Tibial nerve (tissue), 3 donors: ENCODE data around the gene FGF16.

Experiments
- POLR2A ChIP-seq, 2 donors: fragments of 450-650 bp; IDR thresholded peaks; one replicate each; pipeline ENCODE4 v1.6.1; 2017; ENCODE audit warnings: antibody characterized with exemption in 2 of 2, mild to moderate bottlenecking in 2 of 2, moderate library complexity in 2 of 2
- TF ChIP-seq, protein P1 (sequence below), 5 experiments: fragments of 200-600 bp in 3 of 5; fragments of 450-650 bp in 2 of 5; sonication (generic) in 3 of 5; IDR thresholded peaks; one replicate each; pipeline ENCODE4 v1.5.1; 2016 to 2019; ENCODE audit warnings: antibody characterized with exemption in 5 of 5, mild to moderate bottlenecking in 3 of 5, moderate library complexity in 2 of 5

DNA sequence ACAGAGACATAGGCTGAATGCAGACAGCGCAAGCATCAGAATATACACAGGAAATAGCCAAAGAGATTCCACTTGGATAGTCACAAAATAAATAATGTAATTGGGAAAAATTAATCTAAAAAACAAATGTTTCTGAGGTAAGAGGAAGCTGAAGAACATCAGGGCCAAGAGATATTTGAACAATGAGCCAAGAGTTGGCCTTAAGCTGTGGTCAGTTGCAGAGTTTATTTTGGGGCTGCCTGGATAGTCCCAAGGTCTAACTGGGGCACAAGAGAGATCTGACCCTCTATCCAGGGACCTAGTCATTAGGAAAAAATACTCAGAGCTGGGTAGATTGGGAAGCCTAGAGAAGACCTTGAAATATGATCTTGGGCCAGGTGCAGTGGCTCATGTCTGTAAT lies 31.3 kb upstream of the FGF16 start:
- TF ChIP-seq, protein P1, sequence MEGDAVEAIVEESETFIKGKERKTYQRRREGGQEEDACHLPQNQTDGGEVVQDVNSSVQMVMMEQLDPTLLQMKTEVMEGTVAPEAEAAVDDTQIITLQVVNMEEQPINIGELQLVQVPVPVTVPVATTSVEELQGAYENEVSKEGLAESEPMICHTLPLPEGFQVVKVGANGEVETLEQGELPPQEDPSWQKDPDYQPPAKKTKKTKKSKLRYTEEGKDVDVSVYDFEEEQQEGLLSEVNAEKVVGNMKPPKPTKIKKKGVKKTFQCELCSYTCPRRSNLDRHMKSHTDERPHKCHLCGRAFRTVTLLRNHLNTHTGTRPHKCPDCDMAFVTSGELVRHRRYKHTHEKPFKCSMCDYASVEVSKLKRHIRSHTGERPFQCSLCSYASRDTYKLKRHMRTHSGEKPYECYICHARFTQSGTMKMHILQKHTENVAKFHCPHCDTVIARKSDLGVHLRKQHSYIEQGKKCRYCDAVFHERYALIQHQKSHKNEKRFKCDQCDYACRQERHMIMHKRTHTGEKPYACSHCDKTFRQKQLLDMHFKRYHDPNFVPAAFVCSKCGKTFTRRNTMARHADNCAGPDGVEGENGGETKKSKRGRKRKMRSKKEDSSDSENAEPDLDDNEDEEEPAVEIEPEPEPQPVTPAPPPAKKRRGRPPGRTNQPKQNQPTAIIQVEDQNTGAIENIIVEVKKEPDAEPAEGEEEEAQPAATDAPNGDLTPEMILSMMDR (IDR thresholded peaks at IDR 0.05), result no peak
- no peak for TF ChIP-seq POLR2A (IDR thresholded peaks at IDR 0.05)
